GM11168 (cell line): Measurements from ENCODE around the gene CC2D1A.
"Not testable (repeated sequence)": the region's sequence is repeated elsewhere in the genome, so short reads cannot be mapped to it uniquely, and the experiment has no call there.

Source experiments
- in situ Hi-C: fragments of 300-500 bp; cut with MboI; formaldehyde crosslinking; loops from one replicate; pipeline ENCODE4 v1.12.0; 2022; ENCODE audit warnings: low sequenced_read_pairs; ENCODE audit not compliant: unreplicated experiment

Gene CC2D1A

GRCh38 chr19:13959141-13959961, 53.4 kb downstream of the CC2D1A start:
- in situ Hi-C loops, result no loop called here

- in situ Hi-C loops, result no loop called here
These were observed 54.2 kb downstream of the CC2D1A start for GRCh38 chr19:13959962-13960862.

GRCh38 chr19:13960863-13961784, 55.1 kb downstream of the CC2D1A start:
- in situ Hi-C loops, result no loop called here

- in situ Hi-C loops, result no loop called here
These were observed 56.1 kb downstream of the CC2D1A start for GRCh38 chr19:13961826-13962698.

GRCh38 chr19:13962699-13963602, 57.0 kb downstream of the CC2D1A start:
- in situ Hi-C loops, result no loop called here

- in situ Hi-C loops, result no loop called here
These were observed 57.7 kb downstream of the CC2D1A start for GRCh38 chr19:13963603-13964105.

GRCh38 chr19:13964776-13965175, 58.8 kb downstream of the CC2D1A start:
- in situ Hi-C loops, result no loop called here

- in situ Hi-C loops, result no loop called here
These were observed 59.4 kb downstream of the CC2D1A start for GRCh38 chr19:13965377-13965896.

GRCh38 chr19:13965926-13966683, 60.1 kb downstream of the CC2D1A start:
- in situ Hi-C loops, result no loop called here

GRCh38 chr19:13966684-13967128, 60.7 kb downstream of the CC2D1A start:
- in situ Hi-C loops, result no loop called here

GRCh38 chr19:13967206-13967605, 61.2 kb downstream of the CC2D1A start:
- in situ Hi-C loops, result not testable (repeated sequence)

- in situ Hi-C loops, result no loop called here
These were observed 62.5 kb downstream of the CC2D1A start for GRCh38 chr19:13968383-13968935.

- in situ Hi-C loops, result no loop called here
These were observed 63.0 kb downstream of the CC2D1A start for GRCh38 chr19:13968999-13969398.

- in situ Hi-C loops, result no loop called here
These were observed 63.9 kb downstream of the CC2D1A start for GRCh38 chr19:13969897-13970296.

GRCh38 chr19:13971868-13972267, 65.9 kb downstream of the CC2D1A start:
- in situ Hi-C loops, result not testable (repeated sequence)

- in situ Hi-C loops, result no loop called here
These were observed 66.6 kb downstream of the CC2D1A start for GRCh38 chr19:13972368-13973155.
